Epithelial cell of proximal tubule (primary cell): Measurements from ENCODE around the gene USP20. TPM values are rescaled to one million over a fixed set of nuclear protein-coding genes. Genes with fewer than 3 reads are reported as not detected.
"Not testable (repeated sequence)": the region's sequence is repeated elsewhere in the genome, so short reads cannot be mapped to it uniquely, and the experiment has no call there.

ENCODE experiments used
- DNase-seq: peaks from one replicate; pipeline ENCODE4 v3.0.0-alpha.2; 2011; ENCODE audit warnings: low read depth
- H3K4me3 ChIP-seq: 2 replicates; pipeline ENCODE4 v1.5.1; 2011; ENCODE audit warnings: low read depth, mild to moderate bottlenecking, low read length
- CTCF ChIP-seq: conservative IDR thresholded peaks from 2 replicates; pipeline ENCODE4 v1.5.1; 2012; ENCODE audit warnings: low read depth, mild to moderate bottlenecking, low read length
- total RNA-seq: library from RNA; depleted of rRNA; stranded (reverse); fragments of >200 nt; gene quantifications from 2 replicates; pipeline ENCODE4 v1.2.3, GENCODE V29; 2015

The USP20 gene
- total RNA-seq, 1 donor from 2014 or later, result 17.5 TPM

GRCh38 chr9:129886226-129887174 is 51.2 kb downstream of the USP20 start:
- no peak for DNase-seq
- peak overlapping the region; percentile 47 for H3K4me3 ChIP-seq
- TF ChIP-seq CTCF, result no peak

GRCh38 chr9:129887334-129888292 is 52.4 kb downstream of the USP20 start:
- DNase-seq, result no peak
- TF ChIP-seq CTCF, result no peak
- no peak overlapping the region for H3K4me3 ChIP-seq

GRCh38 chr9:129888293-129889121 is 53.2 kb downstream of the USP20 start:
- H3K4me3 ChIP-seq, result no peak overlapping the region
- no peak for TF ChIP-seq CTCF
- DNase-seq, result no peak

GRCh38 chr9:129889122-129889940 is 54.1 kb downstream of the USP20 start:
- no peak for TF ChIP-seq CTCF

GRCh38 chr9:129889941-129890717 is 54.9 kb downstream of the USP20 start:
- H3K4me3 ChIP-seq, result no peak overlapping the region
- DNase-seq, result no peak
- no peak for TF ChIP-seq CTCF

More at GRCh38 chr9:129889122-129889940, 54.1 kb downstream of the USP20 start:
- DNase-seq, result no peak
- no peak overlapping the region for H3K4me3 ChIP-seq

- DNase-seq, result not testable (repeated sequence)
These were observed 55.6 kb downstream of the USP20 start for GRCh38 chr9:129890718-129891299.

More at GRCh38 chr9:129890718-129891299, 55.6 kb downstream of the USP20 start:
- H3K4me3 ChIP-seq, result not testable (repeated sequence)
